Chondrocyte (in vitro differentiated cells): Measurements from ENCODE around the gene PXYLP1. TPM values are rescaled to one million over a fixed set of nuclear protein-coding genes. Genes with fewer than 3 reads are reported as not detected.
A peak's percentile ranks its signal among the peaks of the same experiment; 100 is the strongest.

Experiments used
- DNase-seq: peaks from one replicate; pipeline ENCODE4 v3.0.0; 2021; ENCODE audit warnings: mixed read lengths, low spot score
- H3K27ac Mint-ChIP-seq: one replicate; pipeline ENCODE4 v1.8.0; 2021; ENCODE audit warnings: mild to moderate bottlenecking, moderate library complexity, mixed read lengths; ENCODE audit not compliant: unreplicated experiment
- H3K27me3 Mint-ChIP-seq: 2 replicates; pipeline ENCODE4 v1.8.0; 2021; ENCODE audit warnings: low read depth, mixed read lengths
- H3K36me3 Mint-ChIP-seq: 2 replicates; pipeline ENCODE4 v1.8.0; 2021; ENCODE audit warnings: low read depth, mixed read lengths
- H3K4me1 Mint-ChIP-seq: 2 replicates; pipeline ENCODE4 v1.8.0; 2021; ENCODE audit warnings: low read depth, mild to moderate bottlenecking, mixed read lengths
- H3K4me3 Mint-ChIP-seq: one replicate; pipeline ENCODE4 v1.8.0; 2021; ENCODE audit warnings: mild to moderate bottlenecking, moderate library complexity, mixed read lengths; ENCODE audit not compliant: unreplicated experiment
- H3K9me3 Mint-ChIP-seq: 2 replicates; pipeline ENCODE4 v1.8.0; 2021; ENCODE audit warnings: low read depth, mixed read lengths
- total RNA-seq: library from RNA; stranded (reverse); gene quantifications from 3 replicates; pipeline ENCODE4 v1.2.1, GENCODE V29; 2021
- TF ChIP-seq, protein P1 (sequence below): fragments of 200-600 bp; sonication (generic); IDR thresholded peaks from 2 replicates; pipeline ENCODE4 v1.5.0; 2021; ENCODE audit warnings: antibody characterized with exemption, mild to moderate bottlenecking, moderate library complexity

Gene PXYLP1
- total RNA-seq, 1 donor from 2014 or later = 36.0 TPM

DNA sequence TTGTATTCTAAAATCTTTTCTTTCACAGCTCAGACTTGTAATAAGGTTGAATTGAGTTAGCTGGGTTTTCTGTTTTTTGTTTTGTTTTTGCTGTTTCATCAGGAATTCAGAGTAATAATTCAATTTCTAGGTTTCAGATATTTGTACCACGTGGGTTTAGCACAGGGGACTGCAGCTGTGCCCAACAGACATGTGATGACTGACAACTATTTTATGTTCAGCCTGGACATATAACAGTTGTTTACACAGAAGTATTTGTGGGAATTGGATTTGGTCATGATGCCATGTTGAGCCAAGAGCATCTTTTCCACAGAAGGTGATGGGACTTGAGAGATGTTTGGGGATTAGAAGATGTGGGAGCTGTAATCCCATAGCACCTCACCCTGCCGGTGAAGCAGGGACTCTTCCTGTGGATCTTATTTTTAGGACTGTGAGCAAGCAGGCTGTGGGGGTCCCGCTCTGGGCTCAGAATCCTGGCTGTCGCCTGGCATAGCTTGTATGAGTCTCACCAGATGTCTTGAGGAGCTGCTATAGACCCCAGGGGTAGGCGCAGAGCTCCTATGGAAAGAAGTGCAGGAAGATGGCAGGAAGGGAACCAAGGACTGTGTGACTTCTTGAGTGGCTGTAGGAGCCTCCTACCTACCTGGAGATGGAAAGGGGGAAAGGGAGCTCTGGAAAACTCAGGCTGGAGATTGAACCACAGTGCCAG, 23.7 kb downstream of the PXYLP1 start:
- DNase-seq = no peak
- Mint-ChIP-seq H3K4me3 (no peak overlapping the region), H3K9me3 (no peaks in the 10 kb centered on the region), H3K27ac (no peak overlapping the region), H3K27me3 (no peaks in the 10 kb centered on the region), H3K36me3 (peaks cover 3% of the 10 kb centered on the region), H3K4me1 (peaks cover 6% of the 10 kb centered on the region)
- TF ChIP-seq, protein P1, sequence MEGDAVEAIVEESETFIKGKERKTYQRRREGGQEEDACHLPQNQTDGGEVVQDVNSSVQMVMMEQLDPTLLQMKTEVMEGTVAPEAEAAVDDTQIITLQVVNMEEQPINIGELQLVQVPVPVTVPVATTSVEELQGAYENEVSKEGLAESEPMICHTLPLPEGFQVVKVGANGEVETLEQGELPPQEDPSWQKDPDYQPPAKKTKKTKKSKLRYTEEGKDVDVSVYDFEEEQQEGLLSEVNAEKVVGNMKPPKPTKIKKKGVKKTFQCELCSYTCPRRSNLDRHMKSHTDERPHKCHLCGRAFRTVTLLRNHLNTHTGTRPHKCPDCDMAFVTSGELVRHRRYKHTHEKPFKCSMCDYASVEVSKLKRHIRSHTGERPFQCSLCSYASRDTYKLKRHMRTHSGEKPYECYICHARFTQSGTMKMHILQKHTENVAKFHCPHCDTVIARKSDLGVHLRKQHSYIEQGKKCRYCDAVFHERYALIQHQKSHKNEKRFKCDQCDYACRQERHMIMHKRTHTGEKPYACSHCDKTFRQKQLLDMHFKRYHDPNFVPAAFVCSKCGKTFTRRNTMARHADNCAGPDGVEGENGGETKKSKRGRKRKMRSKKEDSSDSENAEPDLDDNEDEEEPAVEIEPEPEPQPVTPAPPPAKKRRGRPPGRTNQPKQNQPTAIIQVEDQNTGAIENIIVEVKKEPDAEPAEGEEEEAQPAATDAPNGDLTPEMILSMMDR = no peak

DNA sequence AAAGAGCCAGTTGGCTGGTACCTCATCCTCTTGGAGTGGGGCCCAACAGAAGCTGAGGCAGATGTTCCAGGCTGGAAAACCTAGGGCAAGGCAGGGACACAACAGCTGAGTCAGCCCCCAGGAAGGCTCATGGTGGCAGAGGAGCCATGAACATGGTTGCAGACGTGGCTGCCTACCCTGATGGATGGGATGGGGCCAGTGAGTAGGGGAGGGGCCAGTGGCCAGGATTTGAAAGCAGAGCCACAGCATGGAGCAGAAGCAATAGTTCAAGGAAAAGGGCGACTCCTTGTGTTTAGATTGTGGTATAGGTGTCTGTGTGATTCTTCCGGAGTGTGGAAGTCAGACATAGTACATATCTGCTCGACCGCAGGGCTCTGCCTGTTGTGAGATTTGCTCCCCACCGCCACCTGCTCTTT, 24.2 kb downstream of the PXYLP1 start:
- TF ChIP-seq, protein P1 = peak; percentile 42
- H3K36me3 Mint-ChIP-seq = peaks cover 4% of the 10 kb centered on the region
- no peak overlapping the region for H3K27ac Mint-ChIP-seq
- no peak overlapping the region for H3K4me3 Mint-ChIP-seq
- H3K9me3 Mint-ChIP-seq = no peaks in the 10 kb centered on the region
- peaks cover 6% of the 10 kb centered on the region for H3K4me1 Mint-ChIP-seq
- DNase-seq = no peak
- no peaks in the 10 kb centered on the region for H3K27me3 Mint-ChIP-seq

DNA sequence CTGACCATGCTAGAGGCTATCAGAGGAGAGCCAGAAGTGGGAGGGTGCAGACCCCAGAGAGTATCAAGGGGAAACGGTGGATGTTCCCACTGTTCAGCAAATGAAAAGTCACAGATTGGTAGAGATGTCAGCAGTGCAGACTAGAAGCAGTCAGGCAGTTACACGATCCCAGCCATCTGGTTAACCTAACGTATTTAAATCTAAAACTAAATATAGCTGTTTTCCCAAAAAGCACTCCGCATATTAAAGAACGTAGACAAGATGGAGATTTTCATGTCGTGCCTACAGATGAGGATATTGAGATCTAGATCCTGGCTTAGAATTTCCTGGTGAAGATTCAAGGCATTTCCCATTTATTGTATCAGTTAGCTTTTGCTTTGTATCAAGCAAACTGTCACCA, 25.2 kb downstream of the PXYLP1 start:
- H3K4me1 Mint-ChIP-seq = peaks cover 11% of the 10 kb centered on the region
- no peaks in the 10 kb centered on the region for H3K9me3 Mint-ChIP-seq
- peaks cover 9% of the 10 kb centered on the region for H3K36me3 Mint-ChIP-seq
- H3K4me3 Mint-ChIP-seq = no peak overlapping the region
- DNase-seq = no peak
- no peaks in the 10 kb centered on the region for H3K27me3 Mint-ChIP-seq
- no peak overlapping the region for H3K27ac Mint-ChIP-seq
- TF ChIP-seq, protein P1 = no peak

DNA sequence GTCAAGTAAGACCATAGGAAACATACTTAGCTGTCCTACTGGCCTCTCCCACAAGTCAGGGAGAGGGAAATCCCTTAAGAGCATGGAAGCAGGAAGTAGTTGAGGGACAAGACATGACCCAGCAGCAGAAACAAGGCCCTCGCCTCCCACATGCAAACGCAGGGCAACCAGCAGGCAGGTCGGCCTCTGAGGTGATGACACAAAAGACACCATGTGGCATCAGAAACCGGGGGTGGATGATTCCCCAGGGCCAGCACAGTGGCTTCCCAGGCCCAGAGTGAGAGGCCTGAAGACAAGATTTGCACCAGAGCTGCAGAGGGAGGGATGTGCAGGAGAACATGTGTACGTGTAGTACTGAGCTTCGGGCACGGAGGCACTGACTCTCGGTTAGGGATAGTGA, 26.3 kb downstream of the PXYLP1 start:
- DNase-seq = no peak
- H3K27me3 Mint-ChIP-seq = no peaks in the 10 kb centered on the region
- peaks cover 7% of the 10 kb centered on the region for H3K36me3 Mint-ChIP-seq
- H3K4me3 Mint-ChIP-seq = no peak overlapping the region
- no peaks in the 10 kb centered on the region for H3K9me3 Mint-ChIP-seq
- H3K4me1 Mint-ChIP-seq = peaks cover 19% of the 10 kb centered on the region
- TF ChIP-seq, protein P1 = no peak
- H3K27ac Mint-ChIP-seq = no peak overlapping the region

DNA sequence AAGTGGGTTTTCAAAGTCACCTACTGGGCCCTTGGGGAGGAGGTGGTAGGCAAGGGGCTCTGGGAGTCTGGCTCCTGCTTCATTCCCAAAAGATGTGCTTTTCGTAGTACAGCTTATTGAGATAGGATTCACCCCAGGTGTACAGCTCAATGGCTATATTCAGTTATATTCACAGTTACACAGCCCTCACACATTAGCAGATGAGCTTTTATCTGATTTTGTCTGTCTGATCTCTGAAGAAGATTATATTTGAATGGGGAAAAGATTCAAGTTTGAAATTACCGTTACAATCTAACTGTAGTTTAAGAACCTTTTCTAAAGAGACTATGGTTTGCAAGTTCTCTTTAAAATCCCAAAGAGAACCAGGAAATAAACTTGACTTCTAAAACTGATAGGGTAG, 27.3 kb downstream of the PXYLP1 start:
- no peaks in the 10 kb centered on the region for H3K9me3 Mint-ChIP-seq
- TF ChIP-seq, protein P1 = no peak
- peaks cover 22% of the 10 kb centered on the region for H3K4me1 Mint-ChIP-seq
- no peak overlapping the region for H3K4me3 Mint-ChIP-seq
- no peak for DNase-seq
- H3K36me3 Mint-ChIP-seq = peaks cover 12% of the 10 kb centered on the region
- no peaks in the 10 kb centered on the region for H3K27me3 Mint-ChIP-seq
- H3K27ac Mint-ChIP-seq = no peak overlapping the region
